ENCODE results near the gene SMAP2.

The SMAP2 gene

DNA sequence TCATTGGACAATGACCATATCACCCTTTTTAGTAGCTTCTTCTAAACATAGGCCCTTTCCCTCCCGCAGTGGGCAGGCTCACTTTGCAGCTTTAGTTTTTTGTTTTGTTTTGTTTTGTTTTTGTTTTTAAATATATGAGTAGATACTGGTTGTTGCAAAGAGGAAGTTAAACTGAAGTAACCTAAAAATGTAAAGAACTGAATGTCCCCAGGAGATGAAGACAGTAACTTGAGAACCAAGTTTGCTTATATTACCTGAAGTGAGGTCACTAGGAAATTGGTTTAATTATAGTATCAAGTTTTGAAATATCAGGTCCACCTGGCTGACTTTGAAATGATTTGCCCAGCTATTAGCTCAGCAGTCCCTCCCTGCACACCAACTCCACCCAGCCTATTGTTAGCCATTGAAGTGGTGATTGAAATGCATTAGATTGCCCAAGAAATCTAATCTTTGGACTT, 18.2 kb downstream of the SMAP2 start:
- DNase-seq, result no peak

DNA sequence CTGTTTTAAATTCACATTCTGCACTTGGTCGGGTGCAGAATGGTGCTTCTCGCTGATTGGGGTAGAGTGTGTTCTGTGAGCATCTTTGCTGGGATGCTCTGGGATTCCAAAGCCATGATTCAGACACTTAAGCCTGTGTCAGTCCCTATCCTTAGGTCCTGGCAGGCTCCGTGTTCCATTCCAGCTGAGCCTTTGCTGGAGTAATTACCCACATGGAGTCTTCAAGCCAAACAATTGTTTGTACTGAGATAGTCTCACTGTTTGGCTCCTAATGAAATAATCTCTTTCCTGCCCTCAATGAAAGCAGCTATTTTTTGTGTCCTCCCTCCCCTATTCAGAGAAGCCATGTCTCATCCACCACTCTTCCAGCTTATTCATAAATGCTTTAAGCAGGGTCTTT, 18.7 kb downstream of the SMAP2 start:
- peak; percentile 84 for DNase-seq

DNA sequence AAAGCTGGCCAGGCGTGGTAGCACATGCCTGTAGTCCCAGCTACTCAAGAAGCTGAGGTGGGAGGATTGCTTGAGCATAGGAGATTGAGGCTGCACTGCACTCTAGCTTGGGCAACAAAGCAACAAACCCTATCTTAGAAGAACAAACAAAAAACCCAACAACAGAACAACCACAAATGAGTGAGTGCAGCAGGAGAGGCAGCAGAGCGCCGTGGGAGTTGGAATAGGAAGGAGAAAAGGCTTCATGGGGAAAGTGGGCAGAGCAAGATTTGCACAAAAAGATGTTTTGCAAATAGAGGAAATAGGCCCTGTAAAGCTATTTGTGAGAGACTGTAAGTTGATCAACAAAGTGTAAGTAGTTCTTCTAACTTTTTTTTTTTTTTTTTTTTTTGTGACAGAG, 19.6 kb downstream of the SMAP2 start:
- DNase-seq, result no peak

DNA sequence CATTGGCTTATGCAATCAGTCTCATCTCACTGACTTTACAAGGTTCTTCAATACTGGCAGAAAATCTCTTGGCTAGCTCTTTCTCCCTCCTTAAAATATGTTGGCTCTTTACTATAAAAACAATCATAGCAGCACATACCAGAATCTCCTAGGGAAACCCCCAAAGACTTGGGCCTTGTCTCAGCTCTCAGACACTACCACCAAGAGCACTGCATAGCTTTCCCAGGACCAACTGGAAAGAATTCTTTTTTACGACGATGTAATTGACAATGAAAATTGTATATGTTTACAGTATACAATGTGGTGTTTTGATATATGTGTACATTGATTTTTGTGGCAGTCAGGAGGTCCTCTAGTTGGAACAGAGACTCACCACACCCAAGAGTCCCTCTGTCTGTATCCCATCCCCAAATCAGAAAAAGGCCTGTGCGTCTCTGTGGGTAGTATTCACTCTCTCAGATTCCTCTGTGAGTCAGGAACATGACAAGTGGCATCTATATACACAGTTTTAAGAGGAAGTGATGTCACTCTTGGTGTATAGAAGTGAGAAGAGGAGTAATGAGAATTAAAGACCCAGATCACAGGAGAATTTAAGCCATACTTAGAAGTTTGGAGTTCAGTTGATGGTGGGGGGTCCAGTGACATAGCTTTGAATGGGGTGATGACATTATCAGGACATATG, 21.1 kb downstream of the SMAP2 start:
- DNase-seq, result peak; percentile 47

DNA sequence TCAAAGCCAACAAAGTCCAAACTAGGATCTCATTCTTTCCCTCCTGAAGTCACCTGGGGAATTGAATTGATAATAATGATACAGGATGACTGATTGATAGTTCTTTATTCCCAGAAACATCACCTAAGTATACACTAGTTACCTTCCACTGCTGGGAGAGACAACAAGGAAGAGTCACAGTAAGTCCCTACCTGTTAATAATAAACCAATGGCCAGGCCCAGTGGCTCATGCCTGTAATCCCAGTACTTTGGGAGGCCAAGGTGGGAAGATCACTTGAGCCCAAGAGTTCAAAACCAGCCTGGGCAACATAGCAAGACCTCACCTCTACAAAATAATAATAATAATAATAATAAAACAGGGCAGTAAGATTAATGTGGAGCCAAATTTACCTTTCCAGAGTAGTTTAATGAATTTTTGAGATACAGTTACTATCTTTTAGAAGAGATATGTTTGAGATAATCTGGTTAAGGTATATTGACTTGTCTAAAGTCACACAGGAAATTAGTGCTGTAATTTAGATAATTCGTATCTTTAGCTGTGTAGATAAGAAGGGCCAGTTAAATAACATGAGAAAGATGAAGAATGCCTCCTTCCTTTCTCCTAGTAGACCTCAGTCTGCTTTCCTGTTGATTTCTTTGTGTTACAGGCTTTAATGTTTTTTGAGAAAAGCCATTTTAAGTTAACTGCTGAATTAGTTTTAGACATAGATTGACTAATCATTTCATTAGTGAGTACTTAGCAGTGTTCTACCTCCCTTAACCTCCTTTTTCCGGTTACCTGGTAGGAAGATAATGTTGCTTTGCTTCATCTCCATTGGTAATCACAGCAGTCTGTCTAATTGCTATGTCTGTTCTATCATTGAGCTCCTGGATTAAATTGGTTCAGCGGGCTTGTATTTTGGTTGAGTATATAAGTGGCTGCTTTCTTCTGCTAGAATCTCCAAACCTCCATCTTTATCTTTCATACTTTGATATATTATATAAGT, 22.0 kb downstream of the SMAP2 start:
- no peak for DNase-seq

DNA sequence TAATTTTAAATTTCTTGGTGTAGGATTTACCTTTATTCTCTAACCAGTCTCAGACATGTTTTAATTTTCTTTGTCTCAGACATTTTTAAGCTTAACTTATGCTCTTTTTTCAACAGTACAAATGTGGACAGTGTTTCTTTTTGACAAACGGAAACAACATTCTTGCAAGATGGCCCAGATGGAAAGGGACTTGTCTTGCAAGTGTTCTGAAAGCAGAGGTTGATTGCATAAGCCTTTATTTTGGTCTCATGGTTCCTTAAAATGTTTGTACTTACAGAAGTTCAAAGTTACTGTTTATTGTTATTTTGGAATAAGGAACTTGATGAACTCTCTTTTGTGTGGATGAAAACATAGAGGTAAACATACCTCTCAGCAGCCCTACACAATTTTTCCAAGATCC, 22.9 kb downstream of the SMAP2 start:
- no peak for DNase-seq

DNA sequence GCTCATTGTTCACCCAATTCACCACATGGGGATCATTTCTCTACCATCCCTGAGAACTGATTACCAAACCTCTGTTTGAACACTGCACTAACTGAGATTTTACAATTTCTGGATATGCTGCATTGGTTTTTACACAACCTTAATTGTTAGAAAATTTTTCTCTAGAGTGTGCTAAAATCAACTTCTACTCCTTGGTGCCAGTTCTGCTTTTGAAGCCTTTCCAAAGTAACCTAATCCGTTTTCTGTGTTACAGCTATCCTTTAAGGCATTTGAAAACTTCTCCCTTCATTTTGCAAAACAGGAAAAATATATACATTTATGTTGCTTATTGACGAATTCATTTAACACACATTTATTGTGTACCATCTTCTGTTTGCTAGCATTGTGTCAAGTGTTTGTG, 23.7 kb downstream of the SMAP2 start:
- DNase-seq, result no peak

DNA sequence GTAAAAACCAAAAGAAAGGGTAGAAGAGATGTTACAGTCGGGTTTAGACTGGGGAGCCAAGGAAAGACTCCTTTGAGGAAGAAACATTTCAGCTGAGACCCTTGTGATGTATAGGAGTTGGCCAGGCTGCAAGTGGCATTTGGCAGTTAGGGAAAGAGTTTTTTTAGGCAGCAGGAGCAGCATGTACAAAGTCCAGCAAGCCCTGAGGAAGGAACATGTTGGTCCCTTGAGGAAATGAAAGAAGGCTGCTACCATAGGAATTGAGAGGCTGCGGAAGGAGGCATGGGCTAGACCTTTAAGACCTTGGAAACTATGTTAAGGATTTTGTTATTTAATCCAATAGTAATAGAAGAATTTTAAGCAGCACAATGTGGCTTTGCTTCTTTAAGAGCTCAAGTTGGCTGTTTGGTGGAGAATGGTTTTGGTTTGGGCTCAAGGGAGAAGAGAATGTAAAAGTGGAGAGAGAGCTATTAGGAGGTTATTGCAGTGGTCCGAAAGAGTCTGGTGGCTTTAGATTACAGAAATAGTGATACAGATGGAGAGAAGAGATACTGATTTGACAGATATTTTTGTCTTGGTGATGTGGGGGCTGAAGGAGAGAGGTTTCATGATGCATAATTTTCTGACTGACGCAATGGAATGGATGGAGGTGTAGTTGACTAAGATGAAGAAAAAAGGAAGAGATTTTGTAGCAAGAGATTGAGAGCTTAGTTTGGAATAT, 26.6 kb downstream of the SMAP2 start:
- DNase-seq, result no peak

DNA sequence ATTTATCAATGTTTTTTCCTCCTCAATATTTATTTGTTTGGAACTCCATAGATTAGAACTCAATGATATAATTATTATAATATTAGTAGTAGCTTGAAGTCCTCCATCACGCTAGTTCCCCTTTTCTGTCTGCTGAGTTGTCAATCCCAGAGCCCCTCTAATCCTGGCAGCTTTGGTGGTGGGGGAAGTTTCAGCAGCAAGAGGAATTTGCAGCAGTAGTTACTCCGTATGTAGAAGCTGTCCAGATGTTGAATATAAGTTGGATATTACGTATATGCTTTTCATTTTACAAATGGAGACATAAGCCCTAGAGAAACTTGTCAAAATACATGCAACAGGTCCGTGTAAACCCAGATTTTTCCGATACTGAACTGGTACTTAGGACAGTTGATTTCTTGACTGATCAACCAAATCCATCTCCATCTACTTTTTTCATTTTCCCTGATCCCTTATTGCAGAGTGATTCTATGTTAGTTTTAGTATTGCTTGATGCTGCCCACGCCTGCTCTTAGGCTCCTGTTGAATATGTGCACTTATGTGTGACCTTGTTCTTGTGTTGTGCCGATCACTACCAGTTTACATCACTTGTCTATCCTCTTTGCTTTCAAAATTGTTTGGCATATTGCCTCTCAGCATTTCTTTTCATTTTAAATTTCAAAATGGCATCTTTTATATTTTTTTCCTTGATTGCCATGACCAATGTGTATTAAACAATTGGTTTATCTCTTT, 28.1 kb downstream of the SMAP2 start:
- DNase-seq, result no peak

DNA sequence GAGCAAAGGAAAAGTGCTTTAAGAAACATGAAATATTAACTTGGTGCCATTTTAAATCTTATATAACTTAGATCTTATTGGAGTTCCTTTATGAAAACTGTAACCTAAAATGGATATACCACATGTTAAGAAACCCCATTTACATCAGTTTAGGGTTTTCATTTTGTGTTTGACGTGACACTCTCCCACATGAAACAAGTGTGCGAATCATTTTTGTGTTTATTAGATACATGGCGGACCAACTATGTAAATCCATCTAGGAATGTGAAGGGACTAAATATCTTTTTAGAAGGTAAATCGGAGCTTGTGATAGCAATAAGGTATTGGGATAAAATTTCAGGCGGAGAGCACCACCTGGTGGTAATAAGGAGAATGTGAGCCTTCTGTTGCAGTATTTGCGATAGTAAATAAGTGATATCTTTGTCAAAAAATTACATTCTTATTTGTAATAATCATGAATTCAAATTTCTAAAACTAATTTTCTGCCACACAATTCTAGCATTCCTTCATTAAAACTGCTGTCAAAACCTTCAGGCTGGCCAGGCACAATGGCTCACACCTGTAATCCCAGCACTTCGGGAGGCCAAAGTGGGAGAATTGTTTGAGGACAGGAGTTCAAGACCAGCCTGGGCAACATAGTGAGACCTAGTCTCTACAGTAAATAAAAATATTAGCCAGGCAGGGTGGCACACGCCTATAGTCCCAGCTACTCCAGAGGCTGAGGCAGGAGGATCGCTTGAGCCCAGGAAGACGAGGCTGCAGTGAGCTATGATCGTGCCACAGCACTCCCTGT, 31.3 kb downstream of the SMAP2 start:
- peak; percentile 59 for DNase-seq

DNA sequence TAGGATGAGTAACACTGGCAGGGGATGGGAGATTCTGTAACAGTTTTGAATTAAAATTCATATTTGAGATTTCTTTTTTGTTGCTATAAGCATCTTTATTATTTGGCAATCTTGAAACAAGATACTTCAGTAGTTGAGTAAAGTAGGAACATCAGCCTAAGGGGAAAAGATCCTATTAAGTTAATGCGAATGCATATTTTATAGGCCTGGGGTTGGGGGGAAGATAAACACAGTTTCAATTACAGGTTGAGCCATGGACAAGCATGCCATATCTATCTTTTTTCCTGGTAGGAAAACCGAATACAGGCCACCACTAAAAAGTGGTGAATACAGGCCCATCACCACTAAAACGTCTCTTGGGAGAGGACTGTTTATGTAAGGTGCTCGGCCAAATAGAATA, 32.3 kb downstream of the SMAP2 start:
- DNase-seq, result no peak

DNA sequence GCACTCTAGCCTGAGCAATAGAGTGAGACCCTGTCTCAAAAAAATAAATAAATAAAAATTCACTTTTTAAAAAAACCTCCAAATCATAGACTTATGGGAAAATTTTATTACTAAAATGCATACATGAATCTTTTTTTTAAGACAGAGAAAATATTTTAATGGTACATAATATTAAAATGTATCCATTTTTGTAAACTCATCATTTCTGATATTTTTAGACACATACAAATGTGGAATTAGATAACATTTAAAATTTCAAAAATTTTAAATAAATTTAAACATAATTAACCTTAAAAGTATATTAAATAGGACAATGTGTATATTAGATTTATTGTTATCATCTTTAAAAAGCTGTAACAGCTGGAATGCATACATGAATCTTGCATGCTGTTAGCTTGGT, 33.9 kb downstream of the SMAP2 start:
- DNase-seq, result no peak

DNA sequence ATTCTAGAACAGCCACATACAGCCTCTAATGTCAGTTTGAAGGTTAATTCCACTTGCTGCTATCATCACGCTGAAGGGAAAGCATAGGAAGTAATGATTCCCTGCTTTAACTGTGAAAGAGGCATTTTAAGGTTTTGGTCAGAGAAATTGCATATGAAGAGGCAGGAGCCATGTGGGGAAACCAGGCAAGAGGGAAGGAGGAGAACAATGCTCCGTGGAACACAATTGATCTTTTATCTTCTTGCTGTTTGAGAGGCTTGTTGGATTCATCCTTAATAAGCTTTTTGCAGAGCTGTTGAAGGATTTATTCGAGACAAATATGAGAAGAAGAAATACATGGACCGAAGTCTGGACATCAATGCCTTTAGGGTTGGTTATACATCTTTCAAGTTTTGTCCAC, 35.9 kb downstream of the SMAP2 start:
- DNase-seq, result no peak

DNA sequence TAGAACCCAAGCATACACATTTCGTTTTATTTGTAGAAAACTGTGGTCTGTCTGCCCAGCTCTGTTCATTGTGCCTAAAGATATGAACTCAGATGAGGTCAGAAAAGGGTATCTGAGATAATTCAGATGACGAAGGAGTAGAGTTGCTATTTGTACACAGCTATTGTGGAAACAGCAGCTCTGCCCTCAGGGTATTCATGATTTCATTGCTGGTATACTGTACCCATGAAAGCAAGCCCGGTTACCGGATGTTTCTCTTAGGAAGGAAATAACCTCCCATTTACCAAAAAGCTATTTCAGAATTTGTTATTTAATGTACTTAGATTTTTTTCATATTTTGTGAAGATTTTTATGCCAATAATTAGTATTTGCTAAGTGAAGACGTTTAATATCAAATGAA, 37.8 kb downstream of the SMAP2 start:
- no peak for DNase-seq

DNA sequence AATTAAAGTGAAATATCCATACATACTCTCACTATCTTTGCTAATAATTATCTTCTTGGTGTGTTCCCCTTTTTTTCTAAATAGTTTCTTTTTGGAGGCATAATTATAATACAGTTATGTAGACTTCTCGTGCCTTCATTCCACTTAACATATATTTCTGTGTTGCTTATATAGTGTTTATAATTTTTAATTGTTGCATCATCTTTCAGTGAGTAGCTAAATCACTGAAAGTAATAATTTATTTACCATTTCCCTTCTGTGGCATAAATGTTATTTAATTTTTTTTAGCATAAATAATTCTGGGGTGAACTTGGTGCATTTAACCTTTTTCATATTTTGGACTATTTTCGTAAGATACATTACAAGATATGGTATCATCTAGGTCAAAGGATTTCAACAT, 38.3 kb downstream of the SMAP2 start:
- DNase-seq, result no peak

DNA sequence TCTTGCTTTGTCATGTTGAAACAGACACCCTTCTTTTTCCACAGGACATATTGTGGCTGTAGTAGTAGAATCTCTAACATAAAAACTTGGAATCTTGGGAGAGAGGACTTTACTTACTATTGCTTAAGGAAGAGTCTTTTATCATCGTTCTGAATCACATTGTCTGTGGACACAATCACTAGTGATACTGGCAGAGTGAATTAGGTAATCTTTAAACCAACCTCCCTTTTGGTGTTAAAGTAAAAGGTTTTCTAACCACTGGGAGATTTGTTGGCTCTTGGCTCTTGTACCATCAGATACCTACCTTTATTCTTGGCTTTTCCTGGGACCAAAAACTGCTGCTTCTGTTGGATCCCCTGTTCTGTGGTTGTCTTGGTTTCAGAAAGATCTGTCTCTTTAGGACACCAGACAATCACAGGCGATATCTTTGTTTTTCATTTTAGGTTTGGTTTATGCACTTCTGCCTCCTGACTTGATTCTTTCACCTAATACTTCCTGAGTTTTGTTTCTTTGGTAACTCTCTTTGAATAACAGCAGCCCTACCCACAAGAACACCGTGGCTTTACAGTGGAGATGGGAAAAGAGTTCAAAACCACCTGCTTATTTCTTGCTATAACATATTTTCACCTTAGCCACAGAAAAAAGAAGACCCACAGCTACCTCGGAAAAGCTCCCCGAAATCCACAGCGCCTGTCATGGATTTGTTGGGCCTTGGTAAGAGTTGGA, 40.2 kb downstream of the SMAP2 start:
- DNase-seq, result no peak

DNA sequence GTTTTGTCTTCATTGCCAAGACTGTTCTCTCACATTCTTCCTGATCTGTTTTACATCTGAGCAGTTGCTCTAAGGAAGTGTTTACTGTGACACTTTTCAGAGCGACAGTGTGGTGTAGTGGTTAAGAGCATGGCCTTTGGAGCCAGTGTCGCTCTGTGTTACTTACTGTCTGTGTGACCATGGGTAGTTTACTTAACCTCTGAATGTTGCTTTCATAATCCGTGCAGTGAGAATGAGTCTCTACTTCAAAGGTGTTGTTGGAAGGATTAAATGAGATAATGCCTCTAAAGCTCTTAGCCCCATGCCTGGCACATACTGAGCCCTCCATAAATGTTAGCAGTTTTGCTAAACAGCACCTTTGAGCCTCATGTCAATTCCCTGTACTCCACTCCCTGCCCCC, 40.8 kb downstream of the SMAP2 start:
- DNase-seq, result no peak

DNA sequence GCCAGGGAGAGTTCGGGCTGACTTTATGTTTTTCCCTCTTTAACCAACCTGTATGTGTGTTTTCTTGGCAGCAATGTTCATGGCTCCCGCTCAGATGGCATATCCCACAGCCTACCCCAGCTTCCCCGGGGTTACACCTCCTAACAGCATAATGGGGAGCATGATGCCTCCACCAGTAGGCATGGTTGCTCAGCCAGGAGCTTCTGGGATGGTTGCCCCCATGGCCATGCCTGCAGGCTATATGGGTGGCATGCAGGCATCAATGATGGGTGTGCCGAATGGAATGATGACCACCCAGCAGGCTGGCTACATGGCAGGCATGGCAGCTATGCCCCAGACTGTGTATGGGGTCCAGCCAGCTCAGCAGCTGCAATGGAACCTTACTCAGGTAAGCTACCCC, 43.2 kb downstream of the SMAP2 start:
- DNase-seq, result no peak

DNA sequence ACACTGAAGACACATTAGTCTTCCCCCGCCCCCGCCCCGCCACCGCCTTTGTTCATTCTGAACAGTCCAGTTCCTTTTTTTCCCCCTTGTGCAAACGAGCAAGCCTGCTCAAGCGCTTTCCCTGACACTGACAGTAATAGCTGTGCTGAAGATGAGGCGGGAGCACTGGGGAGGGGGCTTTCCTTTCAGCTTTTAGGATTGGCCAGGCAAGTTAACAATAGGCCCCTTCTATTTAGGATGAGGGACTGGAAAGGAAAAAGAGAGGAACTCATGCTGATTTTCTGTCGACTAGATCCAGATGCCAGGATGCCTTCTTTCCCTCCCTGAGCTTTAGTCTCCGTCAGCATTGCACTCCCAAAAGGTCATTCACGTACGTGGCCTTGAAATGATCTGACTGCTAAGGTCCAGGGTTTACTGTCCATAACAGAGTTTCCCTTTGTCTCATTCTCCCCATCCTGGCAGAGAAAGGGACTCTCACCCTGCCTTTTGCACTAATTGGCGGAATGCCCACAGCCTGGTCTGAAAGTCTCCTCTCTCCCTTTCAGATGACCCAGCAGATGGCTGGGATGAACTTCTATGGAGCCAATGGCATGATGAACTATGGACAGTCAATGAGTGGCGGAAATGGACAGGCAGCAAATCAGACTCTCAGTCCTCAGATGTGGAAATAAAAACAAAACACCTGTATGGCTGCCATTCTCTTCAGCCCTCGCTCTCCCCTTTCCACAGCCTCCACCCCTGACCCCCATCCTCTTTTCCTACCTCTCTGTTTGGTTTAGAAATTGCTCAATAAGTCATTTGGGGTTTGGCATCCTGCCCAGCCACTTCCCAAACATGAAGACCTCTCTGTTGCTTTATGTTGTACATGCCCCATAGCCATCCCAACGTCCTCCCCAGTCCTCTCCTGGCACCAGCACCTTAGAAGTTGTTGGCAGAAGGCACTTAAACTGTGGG, 48.2 kb downstream of the SMAP2 start:
- peak; percentile 21 for DNase-seq

All from fibroblast of skin of abdomen (primary cell).